Inflammatory macrophage treated with lipopolysaccharide for 1 hour (primary cell): Measurements from ENCODE around the gene SNX32.

Experiments used
- DNase-seq, 2 donors: peaks; one replicate each; pipeline ENCODE4 v3.0.0-alpha.2; 2020 to 2022

The SNX32 gene

GRCh38 chr11:65869643-65870306 is 36.0 kb downstream of the SNX32 start:
- no peak for DNase-seq

GRCh38 chr11:65870307-65870658 is 36.5 kb downstream of the SNX32 start:
- DNase-seq: no peak

DNA sequence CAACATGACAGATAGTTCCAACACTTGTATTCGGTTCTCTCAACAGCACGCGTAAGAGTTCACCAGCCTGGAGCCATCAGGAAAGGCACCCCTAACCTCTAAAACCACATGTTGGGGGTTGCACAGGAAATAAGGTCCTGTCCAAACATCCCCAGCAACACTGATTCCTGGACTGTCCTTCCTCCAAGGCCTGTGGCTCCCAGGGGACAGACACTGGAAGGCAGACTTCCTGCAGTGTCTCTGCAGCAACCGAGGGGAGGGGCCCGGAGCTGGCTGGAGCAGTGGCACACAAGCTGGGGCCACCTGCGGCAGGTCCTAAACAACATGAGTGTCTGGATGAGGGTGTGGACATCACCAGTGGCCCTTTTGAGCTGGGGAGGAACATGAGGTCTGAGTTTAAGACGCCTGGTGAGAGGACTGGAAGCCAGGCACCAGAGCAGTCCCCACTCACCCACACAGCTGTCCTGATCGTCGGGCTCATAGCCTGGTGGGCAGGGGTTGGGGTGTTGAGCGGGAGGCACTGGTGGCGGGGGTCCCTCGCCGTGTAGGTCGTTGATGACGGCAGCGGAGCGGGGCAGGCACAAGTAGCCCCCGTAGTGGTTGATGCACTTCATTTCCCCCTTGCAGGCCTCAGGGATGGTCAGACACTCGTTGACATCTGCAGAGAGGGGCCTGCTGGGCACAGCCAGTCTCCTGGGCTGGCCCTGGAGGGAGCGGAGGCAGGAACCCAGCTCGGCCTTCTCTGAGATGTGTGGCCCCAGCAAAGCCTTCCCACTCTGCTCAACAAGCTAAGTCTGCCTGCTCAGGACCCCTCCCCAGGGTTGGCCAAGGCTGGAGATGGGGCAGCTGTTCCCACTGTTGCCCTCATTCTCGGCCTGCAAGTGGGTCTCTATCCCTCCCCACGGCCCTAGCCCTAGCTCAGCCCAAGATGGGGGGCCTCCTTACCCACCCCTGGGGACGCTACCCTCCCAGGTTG is 37.2 kb downstream of the SNX32 start:
- DNase-seq: no peak

DNA sequence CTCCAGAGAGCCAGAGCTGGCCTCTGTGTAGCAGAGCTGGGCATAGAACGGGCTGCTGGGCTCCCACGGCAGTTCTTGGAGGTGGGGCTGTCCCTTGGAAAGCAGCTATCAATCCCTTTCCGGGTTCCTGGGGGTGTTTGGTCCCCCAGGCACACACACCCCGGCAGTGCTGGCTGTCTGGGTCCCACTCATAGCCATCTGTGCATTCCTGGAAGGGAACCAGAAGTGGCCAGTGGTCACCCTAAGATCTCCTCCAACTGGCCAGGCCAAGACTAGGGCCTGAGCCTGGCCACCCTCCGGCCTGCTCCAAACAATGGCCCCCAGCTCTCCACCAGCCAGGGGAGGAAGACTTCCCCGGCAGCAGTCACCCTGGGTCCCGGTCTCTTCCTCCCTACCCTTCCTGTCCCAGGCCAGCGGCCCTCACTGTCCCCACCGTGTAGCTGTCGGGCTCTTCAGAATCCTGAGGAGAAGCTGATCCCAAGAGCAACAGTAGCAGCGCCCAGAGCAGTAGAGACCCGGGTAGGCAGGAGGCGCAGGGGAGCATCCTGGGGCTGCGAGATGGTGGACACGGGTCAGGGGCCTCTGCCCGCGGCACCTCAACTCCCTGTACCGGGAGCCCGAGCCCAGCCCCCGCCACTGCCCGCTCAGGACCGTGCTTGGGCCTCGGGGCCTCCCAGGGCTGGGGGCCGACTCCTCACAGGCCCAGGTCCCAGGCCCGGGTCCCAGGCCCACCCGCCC is 38.2 kb downstream of the SNX32 start:
- no peak for DNase-seq

DNA sequence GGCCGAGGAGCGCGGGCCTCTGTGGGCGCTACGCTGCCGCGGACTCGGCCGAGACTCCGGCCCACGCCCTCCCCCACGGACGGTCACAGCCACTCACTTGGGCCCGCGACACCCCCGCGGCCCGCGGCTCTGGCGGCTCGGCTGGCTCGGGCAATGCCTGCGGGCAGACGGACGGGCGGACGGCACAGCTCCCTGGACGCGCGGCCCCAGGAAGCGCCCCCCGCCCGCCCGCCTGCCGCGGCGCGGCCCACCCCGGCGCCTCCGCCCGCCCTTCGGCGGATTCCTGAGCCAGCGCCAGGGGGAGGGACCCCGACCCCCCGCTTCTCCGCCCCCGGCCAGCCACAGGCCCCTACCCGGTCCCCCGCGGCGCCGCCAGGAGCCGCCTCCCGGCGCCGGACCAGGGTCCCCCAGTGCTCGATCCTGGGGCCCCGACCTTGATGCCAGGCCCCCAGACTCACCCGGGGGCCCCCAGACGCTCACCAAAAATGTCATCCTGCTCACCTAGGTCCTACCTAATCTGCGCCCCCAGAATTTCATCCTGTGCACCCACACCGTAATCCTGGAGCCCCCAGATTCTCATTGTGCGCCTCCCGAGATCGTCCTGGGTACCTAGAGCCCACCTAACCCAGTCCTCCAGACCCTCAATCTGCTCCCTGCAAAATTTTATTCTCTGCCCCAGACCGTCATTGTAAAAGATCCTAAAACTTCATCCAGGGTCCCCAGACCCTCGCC is 39.0 kb downstream of the SNX32 start, which contains the start of gene EFEMP2:
Gene EFEMP2 (minus strand): TSS at position 215 of the 732 bp plus-strand sequence. CDS start 446 bp downstream, outside the sequence.
- DNase-seq: no peak

DNA sequence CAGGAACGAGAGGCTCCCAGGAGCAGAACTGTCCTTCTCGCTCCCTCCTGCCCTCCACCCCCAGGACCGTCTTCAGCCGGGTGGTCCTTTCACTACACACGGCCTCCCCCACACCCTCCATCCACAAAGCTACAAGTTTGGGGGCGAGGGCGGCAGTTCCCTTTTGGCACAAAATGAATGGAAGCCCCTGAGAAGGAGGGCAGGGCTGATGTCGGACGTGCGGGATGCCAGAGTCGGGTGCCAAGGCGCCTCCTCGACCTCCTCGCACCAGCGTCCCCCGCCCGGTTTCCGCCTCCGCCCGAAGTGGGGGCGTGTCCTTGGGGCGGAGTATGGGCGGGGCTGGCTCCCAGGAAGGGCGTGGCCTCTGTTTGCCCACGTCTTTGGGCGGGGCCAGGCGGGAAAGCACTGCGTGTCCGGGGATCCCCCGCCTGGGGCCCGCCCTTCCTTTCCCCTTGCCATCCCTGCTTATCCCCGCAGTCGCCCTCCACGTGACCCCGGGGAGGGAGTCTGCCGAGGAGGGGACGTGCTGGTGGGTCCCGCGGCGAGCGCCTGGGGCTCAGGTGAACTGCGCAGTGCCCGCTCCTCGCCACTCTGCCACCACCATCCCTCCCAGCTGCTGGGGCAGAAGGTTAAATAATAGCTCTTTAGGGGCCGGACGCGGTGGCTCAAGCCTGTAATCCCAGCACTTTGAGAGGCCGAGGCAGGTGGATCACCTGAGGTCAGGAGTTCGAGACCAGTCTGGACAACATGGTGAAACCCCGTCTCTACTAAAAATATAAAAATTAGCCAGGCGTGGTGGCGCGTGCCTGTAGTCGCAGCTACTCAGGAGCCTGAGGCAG is 39.8 kb downstream of the SNX32 start:
- DNase-seq: peak; percentile 81 to 97

- peak in 1 of 2 donors; percentile 32 for DNase-seq
Measured at GRCh38 chr11:65879617-65880016, 45.9 kb downstream of the SNX32 start, which contains the start of gene CTSW. Gene CTSW, plus strand, starts transcription at chr11:65879837. Its CDS starts 18 bp downstream, at chr11:65879855.

- DNase-seq: no peak
Measured at GRCh38 chr11:65880027-65880426, 46.3 kb downstream of the SNX32 start.

DNA sequence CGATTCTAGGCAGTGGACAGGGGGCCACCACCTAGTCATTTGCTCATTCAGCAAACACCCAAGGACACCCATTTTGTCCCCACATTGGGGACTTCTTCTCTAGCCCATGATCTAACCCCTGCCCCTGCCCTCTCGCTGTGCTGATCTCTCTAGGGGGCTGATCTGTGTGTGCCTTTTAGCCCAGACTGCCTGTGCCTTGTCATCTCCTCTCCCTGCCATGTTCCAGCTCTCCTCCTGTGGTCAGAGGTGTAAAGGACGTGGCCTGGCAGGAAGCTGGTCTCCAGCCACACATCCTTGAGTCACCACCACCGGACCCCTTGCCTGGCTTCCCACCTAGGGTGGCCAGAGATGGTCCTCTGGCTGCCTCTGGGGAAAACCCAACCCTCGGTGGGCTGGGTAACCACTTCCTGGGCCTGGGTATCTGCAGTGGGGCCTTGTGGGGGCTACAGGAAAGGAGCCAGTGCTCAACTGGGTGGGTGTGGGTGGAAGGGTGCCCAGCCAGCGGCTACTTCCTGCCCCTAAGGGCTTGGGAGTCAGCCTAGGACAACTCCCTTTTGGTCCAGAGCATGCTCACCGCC is 47.2 kb downstream of the SNX32 start:
- DNase-seq: no peak

DNA sequence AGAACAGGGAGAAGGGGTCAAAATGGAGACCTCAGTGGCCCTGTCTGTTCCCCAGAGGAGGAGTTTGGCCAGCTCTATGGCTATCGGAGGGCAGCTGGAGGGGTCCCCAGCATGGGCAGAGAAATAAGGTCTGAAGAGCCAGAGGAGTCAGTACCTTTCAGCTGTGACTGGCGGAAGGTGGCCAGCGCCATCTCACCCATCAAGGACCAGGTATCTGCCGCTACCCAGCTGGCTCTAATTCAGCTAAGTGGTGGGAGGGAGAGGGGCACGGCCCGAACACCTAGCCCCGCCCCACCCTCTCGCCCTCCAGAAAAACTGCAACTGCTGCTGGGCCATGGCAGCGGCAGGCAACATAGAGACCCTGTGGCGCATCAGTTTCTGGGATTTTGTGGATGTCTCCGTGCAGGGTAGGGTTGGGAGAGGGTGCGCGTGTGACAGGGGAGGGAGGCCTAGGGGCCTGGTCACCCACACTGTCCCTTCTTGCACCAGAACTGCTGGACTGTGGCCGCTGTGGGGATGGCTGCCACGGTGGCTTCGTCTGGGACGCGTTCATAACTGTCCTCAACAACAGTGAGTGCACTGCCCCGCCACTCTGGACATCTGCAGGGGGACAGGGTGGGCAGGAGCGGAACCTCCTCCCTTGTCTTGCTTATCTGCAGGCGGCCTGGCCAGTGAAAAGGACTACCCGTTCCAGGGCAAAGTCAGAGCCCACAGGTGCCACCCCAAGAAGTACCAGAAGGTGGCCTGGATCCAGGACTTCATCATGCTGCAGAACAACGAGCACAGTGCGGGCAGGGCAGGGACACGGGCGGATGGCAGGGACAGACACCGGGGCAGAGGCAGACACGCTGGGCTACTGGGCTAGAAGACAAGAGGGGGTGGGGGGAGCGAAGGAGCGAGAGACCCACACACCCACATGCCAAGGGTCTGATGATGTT is 48.6 kb downstream of the SNX32 start:
- DNase-seq: no peak

DNA sequence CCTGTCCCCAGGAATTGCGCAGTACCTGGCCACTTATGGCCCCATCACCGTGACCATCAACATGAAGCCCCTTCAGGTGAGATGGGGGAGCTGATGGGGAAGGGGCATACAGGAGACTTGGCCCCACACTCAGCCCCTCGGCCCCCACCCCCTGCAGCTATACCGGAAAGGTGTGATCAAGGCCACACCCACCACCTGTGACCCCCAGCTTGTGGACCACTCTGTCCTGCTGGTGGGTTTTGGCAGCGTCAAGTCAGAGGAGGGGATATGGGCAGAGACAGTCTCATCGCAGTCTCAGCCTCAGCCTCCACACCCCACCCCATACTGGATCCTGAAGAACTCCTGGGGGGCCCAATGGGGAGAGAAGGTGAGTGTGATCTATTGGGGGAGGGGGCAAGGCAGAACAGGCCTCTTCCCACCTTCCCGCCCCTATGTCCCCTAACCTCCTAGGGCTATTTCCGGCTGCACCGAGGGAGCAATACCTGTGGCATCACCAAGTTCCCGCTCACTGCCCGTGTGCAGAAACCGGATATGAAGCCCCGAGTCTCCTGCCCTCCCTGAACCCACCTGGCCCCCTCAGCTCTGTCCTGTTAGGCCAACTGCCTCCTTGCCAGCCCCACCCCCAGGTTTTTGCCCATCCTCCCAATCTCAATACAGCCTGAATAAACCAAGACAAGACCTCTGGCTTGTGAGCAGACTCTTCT is 49.4 kb downstream of the SNX32 start:
- DNase-seq: no peak

- DNase-seq: no peak
Measured at GRCh38 chr11:65883786-65884715, 50.3 kb downstream of the SNX32 start.

GRCh38 chr11:65884716-65885092 is 50.9 kb downstream of the SNX32 start:
- DNase-seq: peak; percentile 65 to 90

GRCh38 chr11:65885231-65885630 is 51.5 kb downstream of the SNX32 start:
- no peak for DNase-seq

DNA sequence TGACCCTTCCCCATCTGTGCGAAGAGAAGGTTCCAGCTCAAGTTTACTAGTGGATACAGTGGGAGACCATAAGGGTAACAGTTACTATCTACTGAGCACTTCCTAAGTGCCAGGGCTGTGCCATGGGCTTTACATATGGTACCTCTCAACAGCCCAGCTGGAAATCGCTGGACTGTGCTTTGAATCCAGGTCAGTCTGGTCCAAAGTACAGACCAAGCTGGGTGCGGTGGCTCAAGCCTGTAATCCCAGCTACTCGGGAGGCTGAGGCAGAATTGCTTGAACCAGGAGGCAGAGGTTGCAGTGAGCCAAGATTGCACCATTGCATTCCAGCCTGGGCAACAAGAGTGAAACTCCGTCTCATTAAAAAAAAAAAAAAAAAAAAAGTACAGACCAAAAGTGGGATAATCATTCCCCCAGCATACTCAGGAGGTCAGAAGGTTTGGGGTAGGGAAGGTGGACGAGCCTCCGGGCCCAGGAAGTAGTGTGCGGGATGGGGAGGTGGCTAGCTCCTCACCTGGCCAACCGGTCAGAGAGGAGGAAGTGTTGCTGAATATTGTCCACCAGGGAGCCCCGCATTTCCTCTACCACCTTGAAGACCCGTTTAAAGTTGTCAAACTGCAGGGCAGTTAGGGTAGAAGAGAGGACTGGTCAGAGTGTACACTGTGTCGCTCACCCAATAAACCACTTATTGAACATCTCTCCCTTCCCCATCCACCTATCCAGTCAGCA is 52.2 kb downstream of the SNX32 start:
- no peak for DNase-seq

DNA sequence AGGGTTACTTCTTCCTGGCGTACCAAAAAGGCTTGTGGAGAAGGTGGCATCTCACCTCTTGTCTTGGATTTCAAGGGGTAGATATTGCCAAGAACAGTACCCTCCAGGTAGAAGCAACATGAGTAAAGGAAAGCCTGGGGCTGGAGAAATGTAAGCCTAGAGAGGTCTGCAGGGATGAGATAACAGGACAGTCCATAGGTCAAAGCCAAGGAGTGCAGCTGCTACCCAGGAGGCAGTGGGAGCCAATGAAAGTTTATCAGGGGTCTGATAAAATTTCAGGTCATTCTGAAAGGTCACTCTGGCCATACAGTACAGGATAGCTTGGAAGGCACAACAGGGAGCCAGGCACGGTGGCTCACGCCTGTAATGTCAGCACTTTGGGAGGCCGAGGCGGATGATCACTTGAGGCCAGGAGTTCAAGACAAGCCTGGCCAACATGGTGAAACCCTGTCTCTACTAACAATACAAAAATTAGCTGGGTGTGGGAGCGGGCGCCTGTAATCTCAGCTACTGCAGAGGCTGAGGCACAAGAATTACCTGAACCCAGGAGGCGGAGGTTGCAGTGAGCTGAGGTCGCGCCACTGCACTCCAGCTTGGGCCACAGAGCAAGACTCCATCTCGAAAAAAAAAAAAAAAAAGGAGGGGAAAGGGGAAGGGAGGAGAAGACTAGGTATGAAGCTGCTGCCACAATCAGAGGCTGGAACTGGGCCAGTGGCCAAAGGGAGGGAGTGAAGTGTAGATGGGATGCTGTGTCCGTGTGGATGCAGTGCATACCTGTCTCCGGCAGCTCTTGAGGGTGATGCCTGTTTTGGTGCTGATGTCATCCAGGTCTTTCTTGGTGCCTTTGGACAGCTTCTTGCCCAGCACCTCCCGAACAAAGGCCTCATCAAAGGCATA is 53.3 kb downstream of the SNX32 start:
- DNase-seq: no peak
